Activated CD8-positive, alpha-beta memory T cell treated with anti-CD3 and anti-CD28 coated beads for 36 hours (primary cell): ENCODE data around the gene PCGF5. TPM values are rescaled to one million over a fixed set of nuclear protein-coding genes. Genes with fewer than 3 reads are reported as not detected.

Experiments
- CTCF ChIA-PET: fragments of 350-600 bp; sonication (Branson Sonifier 250); formaldehyde crosslinking; loops from one replicate; lab custom pipeline; 2021; ENCODE audit warnings: antibody characterized with exemption; lab: Charles Lee
- POLR2A ChIA-PET: fragments of 350-600 bp; sonication (Branson Sonifier 250); formaldehyde crosslinking; loops from one replicate; lab custom pipeline; 2021; ENCODE audit warnings: antibody characterized with exemption; lab: Charles Lee
- total RNA-seq, 2 experiments: library from RNA; stranded (reverse); gene quantifications; one replicate each; pipeline ENCODE4 v1.2.3, GENCODE V29; 2021

Gene PCGF5
- total RNA-seq, 2 experiments from 2014 or later: 49.0 to 50.6 TPM

DNA sequence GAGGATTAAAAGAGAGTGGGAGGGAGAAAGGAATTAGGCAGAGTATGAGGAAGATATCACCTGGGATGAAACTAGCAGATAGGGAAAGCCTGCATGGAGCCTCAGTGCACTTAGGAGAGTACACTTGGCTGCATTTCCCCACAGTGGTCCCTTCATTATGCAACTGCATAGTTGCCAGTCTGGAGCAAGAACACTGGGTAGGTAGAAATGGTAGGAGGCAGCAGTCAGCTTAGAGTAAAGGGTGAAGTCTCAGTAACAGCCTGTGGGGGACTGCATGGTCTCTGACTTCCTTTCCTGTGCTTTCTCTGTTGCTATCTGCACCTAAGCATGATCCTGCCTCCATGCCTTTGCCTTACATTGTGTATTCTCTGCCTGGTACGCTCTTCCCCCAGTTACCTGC is 14.0 kb upstream of the PCGF5 start:
- ChIA-PET CTCF (no interaction called here), POLR2A (interaction anchor here (1.1 kb wide), 1 partner anchor 44 kb away, joined by 3 read pairs; no protein-coding TSS in a partner anchor)

DNA sequence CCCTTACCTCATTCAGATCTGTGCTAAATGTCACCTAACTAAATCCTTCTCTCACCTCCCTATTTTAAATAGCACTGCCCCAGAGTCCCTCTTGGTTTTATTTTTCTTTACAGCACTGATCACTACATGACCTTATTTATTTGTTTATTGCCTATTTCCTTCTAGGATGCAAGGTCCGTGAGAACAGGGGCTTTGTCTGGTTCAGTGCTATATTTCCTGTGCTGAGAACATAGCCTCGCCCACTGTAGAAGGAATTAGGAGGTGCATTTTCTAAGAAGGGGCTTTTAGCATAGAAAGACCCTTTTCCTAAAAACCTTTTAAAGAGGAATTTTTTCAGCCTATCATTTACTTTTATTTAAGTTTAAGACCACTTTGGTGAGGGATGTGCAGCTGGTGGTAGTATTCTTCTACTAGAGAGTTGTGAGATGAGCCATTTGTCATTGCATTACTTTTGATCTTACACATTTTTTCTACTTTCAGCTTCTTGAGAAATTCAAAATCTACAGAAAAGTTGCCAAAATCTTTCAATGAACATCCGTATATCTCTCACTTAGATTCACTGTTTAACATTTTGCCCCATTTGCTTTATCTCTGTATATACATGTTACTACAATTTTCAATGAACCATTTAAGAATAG is 13.5 kb upstream of the PCGF5 start:
- CTCF ChIA-PET: no interaction called here
- POLR2A ChIA-PET: interaction anchor here (1.1 kb wide), 1 partner anchor 44 kb away, joined by 3 read pairs; no protein-coding TSS in a partner anchor

- ChIA-PET POLR2A (no interaction called here), CTCF (interaction anchor here (0.6 kb wide), 1 partner anchor 1371 kb away, joined by 3 read pairs; no protein-coding TSS in a partner anchor)
These were observed 11.8 kb upstream of the PCGF5 start for GRCh38 chr10:91208642-91209041.

GRCh38 chr10:91210014-91210413 is 10.4 kb upstream of the PCGF5 start:
- ChIA-PET CTCF (interaction anchor here (1.2 kb wide), 1 partner anchor 10 kb away, joined by 4 read pairs; the partner anchor contains the start of gene PCGF5), POLR2A (no interaction called here)

GRCh38 chr10:91210435-91210834 is 10.0 kb upstream of the PCGF5 start:
- CTCF ChIA-PET: interaction anchor here (1.2 kb wide), 1 partner anchor 10 kb away, joined by 4 read pairs; the partner anchor contains the start of gene PCGF5
- POLR2A ChIA-PET: no interaction called here

GRCh38 chr10:91211675-91212074 is 8.8 kb upstream of the PCGF5 start:
- POLR2A ChIA-PET: no interaction called here

DNA sequence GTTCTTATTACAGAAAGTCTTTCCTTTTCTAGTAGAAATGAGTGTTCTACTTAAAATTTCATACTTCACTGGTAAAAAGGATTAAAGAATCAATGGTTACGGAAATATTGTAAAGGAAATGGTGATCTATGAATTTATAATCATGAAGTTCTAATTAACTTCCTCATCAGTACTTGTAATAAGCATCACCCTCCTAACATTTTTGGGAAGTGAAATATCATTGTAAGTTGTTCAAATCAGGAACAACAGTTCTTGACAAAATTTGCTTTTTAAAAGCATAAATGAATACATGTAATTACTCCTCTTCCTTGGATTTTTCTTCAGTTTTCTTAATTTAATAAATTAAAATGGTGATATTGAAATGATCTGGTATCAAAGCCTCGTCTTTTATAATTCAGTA is 5.6 kb upstream of the PCGF5 start:
- POLR2A ChIA-PET: no interaction called here
- CTCF ChIA-PET: no interaction called here

More at GRCh38 chr10:91211675-91212074, 8.8 kb upstream of the PCGF5 start:
- CTCF ChIA-PET: no interaction called here

DNA sequence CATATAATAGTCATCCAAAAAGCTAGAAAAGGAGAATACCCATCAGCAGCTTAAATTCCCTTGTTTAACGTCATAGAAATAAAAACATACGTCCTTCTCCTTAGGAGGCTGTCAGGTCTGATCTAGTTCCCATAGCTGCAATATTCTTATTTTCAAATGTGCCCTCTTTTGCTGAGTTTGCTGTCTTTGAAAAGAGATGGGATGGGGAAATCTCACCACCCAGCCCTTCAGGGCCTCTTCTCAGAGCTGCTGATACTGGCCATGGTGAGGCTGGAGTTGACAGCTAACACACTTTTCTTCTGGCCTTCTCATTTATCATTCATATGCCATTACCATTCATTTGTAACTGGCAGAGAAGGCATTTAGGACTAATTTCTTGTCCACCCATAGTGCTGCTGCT is 5.1 kb upstream of the PCGF5 start:
- ChIA-PET CTCF (no interaction called here), POLR2A (no interaction called here)

DNA sequence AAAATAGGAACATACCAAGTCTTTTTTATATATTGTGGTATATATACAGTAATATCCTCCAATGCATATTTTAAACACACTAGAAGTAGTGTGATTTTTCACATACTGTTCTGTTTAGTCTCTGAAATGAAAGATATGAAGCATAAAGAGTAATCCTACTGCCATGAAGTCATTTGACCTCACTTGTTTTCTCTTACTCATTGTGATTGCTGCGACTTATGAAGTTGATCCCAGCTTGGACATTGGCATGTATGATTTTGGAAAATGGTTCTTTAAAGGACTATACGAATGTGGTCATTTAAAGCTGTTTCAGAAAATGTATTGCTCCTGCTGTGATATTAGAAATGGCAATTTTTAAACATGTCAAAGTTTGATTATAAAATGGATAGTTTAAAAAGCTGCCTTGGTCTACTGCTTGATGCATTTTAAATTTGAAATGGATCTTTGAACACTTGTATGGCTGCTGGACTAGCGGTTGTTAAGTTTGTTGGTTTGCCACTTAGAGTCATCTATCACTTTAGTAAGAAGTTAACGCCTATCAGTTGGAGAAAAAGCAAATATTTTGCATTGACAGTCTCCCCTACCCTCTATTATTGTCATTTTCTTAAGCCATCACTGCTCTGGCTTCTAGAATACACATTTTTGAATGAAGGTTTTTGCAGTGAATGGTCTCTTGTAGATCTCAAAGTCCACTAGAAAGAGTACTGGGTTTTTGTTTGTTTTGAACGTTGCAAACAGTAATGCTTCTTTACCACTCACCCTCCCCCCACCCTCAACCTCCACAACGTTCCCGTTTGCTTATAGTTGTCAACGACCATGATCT is 881 bp upstream of the PCGF5 start:
- CTCF ChIA-PET: interaction anchor here (1.1 to 1.7 kb wide), 2 partner anchors 9 to 18 kb away, joined by 3 to 4 read pairs; no protein-coding TSS in a partner anchor
- POLR2A ChIA-PET: interaction anchor here (0.8 to 1.5 kb wide), 2 partner anchors 56 to 214 kb away, joined by 3 to 8 read pairs; no protein-coding TSS in a partner anchor

DNA sequence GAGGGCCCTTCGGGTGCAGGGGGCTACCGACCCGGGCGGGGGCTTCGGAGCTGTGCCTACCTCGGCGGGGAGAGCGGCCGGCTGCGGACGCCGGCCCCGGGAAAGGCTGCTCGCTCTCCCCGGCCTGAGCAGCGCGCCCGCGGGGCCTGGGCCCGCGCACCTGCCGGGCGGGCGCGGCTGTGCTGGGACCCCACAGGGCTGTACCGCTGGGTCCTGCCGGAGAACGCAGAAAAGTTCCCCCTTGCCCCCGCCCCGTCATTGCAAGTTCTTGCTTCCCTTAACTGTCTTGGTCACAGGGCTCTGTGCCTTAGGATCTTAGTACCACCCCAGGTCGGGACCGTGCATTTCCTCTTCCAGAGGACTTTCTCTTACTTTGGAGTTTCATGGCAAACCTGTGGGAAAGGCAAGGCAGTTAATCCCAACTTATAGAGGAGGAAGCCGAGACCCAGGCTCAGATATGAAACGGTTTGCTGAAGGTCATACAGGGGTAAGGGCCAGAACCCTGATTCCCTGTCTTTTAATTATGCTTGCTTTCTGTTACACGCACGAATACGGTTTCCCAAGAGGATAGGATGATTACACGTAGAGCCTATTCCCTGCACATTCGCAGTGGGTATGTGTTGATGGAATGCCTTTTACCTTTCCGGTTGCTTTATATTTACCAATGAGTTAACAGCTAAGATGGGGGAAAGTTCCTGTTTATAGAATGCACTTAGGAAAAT is 652 bp downstream of the PCGF5 start:
- ChIA-PET CTCF (interaction anchor here (1.1 to 1.7 kb wide), 2 partner anchors 11 to 20 kb away, joined by 3 to 4 read pairs; no protein-coding TSS in a partner anchor), POLR2A (interaction anchor here (1.1 to 1.5 kb wide), 2 partner anchors 58 to 60 kb away, joined by 3 to 8 read pairs; no protein-coding TSS in a partner anchor)

GRCh38 chr10:91226093-91226492 is 5.6 kb downstream of the PCGF5 start:
- ChIA-PET POLR2A (no interaction called here), CTCF (interaction anchor here (1.0 to 1.1 kb wide), 2 partner anchors 10 to 219 kb away, joined by 3 read pairs; no protein-coding TSS in a partner anchor)

GRCh38 chr10:91227576-91227975 is 7.1 kb downstream of the PCGF5 start:
- ChIA-PET CTCF (no interaction called here), POLR2A (no interaction called here)

DNA sequence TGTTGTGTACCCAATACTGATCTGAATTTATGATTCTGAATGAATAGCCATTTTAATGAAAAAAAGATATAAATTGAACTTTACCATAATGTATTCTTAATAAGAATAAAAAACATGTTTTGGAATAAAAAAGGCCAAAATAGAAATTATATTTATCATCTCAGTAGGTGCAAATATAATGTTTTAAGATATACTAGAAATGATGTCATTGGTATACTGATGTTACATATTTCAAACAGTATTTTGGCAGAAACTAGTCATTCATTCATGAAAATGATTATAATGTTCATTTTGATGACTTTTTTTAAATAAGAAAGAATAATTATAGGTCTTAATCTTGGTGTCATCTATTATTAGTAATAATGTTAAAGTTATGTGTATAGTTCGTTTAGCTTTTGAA is 9.2 kb downstream of the PCGF5 start:
- CTCF ChIA-PET: no interaction called here
- POLR2A ChIA-PET: no interaction called here

DNA sequence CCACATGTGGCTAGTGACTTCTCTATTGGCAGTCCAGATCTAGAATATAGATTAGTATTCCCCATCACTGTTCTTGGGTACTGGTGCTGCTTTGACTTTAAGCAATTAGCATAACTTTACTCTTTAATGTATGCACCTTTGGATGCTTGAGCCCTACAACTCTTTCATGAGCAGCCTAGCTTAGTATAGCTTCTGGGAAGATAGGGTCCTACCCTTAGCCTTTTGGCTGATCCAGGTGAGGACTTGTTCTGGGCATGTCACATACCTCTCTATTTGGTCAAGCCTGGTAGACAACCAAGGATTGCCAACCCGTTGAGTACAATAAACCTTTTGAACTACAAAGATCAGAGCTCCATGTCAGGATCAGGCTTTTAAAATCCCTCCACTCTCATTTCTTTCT is 17.7 kb downstream of the PCGF5 start:
- POLR2A ChIA-PET: no interaction called here
- CTCF ChIA-PET: interaction anchor here (0.6 to 1.5 kb wide), 4 partner anchors 12 to 169 kb away, joined by 3 to 6 read pairs (median 3); no protein-coding TSS in a partner anchor

- ChIA-PET CTCF (no interaction called here), POLR2A (no interaction called here)
These were observed 19.3 kb downstream of the PCGF5 start for GRCh38 chr10:91239789-91240188.

GRCh38 chr10:91242940-91243339 is 22.5 kb downstream of the PCGF5 start:
- ChIA-PET POLR2A (interaction anchor here (0.9 to 1.8 kb wide), 2 partner anchors 79 to 81 kb away, joined by 4 to 6 read pairs; no protein-coding TSS in a partner anchor), CTCF (no interaction called here)

GRCh38 chr10:91247360-91248111 is 27.1 kb downstream of the PCGF5 start:
- CTCF ChIA-PET: no interaction called here
- POLR2A ChIA-PET: no interaction called here

GRCh38 chr10:91249700-91250099 is 29.2 kb downstream of the PCGF5 start:
- ChIA-PET CTCF (interaction anchor here (1.3 to 3.3 kb wide), 5 partner anchors 11 to 377 kb away, joined by 3 to 27 read pairs (median 6); no protein-coding TSS in a partner anchor), POLR2A (interaction anchor here (2.3 kb wide), 1 partner anchor 86 kb away, joined by 9 read pairs; no protein-coding TSS in a partner anchor)
